ENCODE measurements around the gene DVL2. TPM values are rescaled to one million over a fixed set of nuclear protein-coding genes. Genes with fewer than 3 reads are reported as not detected.
A peak's percentile ranks its signal among the peaks of the same experiment; 100 is the strongest.

The DVL2 gene
- total and polyA plus RNA-seq, 11 donors: 13.0 to 28.6 (median 17.2) TPM

GRCh38 chr17:7220593-7221277, 13.6 kb downstream of the DVL2 start:
- 20 to 30% (median 28%) methylated on average over 10 to 11 of the region's 11 CpGs for WGBS, 4 donors
- H3K36me3 ChIP-seq: peaks cover 0 to 51% (median 49%) of the 10 kb centered on the region in 9 donors
- H3K9me3 ChIP-seq: no peaks in the 10 kb centered on the region
- no peaks in the 10 kb centered on the region for H3K27me3 ChIP-seq
- H3K4me1 ChIP-seq: peaks cover 6 to 89% (median 46%) of the 10 kb centered on the region in 12 donors
- ATAC-seq (peak; percentile 3 to 25 (median 8)), DNase-seq (peak; percentile 60 to 67 (median 64))
- intact Hi-C loops (cut with DNase I): loop anchor here in 1 of 10 donors (2.0 kb wide), 1 partner anchor 16 kb away; no protein-coding TSS in a partner anchor
- no peak for TF ChIP-seq POLR2A (IDR thresholded peaks at IDR 0.05)
- TF ChIP-seq CTCF (IDR thresholded peaks at IDR 0.05): peak in 8 of 12 donors; percentile 12 to 47 (median 36)
- peak overlapping the region; percentile 95 to 100 (median 98) for H3K27ac ChIP-seq
- H3K4me3 ChIP-seq: peak overlapping the region; percentile 69 to 100 (median 96)

- Histone ChIP-seq H3K4me3 (peak within 1 kb of the TSS; percentile 69 to 100 (median 96)), H3K36me3 (peaks cover 0 to 44% (median 41%) of the 10 kb centered on the region in 9 donors), H3K4me1 (peaks cover 6 to 92% (median 52%) of the 10 kb centered on the region in 12 donors), H3K27me3 (no peaks in the 10 kb centered on the region), H3K9me3 (no peaks in the 10 kb centered on the region), H3K27ac (peak within 1 kb of the TSS; percentile 95 to 100 (median 98))
- WGBS, 4 donors: 0% methylated on average over 34 to 63 of the region's 63 CpGs
- TF ChIP-seq CTCF (IDR thresholded peaks at IDR 0.05) (no peak), POLR2A (IDR thresholded peaks at IDR 0.05) (peak in 1 of 2 donors; percentile 93)
- intact Hi-C loops (cut with DNase I): loop anchor here in 2 of 10 donors (2.0 to 5.0 kb wide), 2 partner anchors 17 to 87 kb away; partner anchors contain the start of gene EIF5A (in 1 of the 2)
- ATAC-seq: peak; percentile 73 to 87 (median 83)
- DNase-seq: peak; percentile 94 to 97 (median 94)
Observed at GRCh38 chr17:7219812-7220592, 14.3 kb downstream of the DVL2 start, which contains the start of the genes ACADVL and DLG4. Gene ACADVL (plus strand): TSS chr17:7219938. CDS start chr17:7219985, 47 bp downstream. Gene DLG4 (minus strand): TSS chr17:7219836.

DNA sequence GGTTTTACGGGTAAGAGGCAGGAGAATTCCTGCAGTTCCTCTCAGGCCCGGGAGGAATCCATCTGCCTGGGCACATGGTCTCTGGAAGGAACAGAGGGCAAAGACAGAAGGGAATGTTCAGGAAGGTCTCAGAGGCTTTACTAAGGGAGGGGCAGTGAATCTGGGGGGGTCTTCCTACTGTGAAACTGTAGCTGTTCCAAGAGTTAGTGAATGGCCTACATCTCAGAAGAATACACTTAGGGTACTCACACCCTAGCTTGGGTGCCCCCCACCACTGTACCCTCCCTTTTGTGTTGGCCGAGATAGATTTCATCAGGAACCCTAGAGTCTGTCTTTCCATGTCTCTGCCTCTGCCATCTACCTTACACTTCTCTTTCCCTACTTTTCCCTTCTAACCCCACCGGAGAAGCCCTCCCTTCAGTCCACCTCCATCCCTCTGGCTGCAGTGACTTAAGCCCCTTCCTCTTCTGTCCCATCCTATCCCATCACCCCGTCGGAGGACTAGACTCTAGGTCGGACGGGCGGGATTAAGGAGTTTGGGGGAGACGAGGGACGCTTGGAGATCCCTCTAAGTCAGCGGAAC, 15.0 kb downstream of the DVL2 start:
- intact Hi-C loops (cut with DNase I): loop anchor here in 1 of 10 donors (5.0 kb wide), 1 partner anchor 88 kb away; the partner anchor contains the start of gene EIF5A

More for the DNA sequence above, 15.0 kb downstream of the DVL2 start:
- DNase-seq (no peak), ATAC-seq (no peak)
- H3K9me3 ChIP-seq: no peaks in the 10 kb centered on the region
- WGBS, 4 donors: 19 to 22% (median 20%) methylated on average over 12 of the region's 12 CpGs
- peaks cover 6 to 91% (median 57%) of the 10 kb centered on the region in 12 donors for H3K4me1 ChIP-seq
- H3K36me3 ChIP-seq: peaks cover 0 to 37% (median 34%) of the 10 kb centered on the region in 9 donors
- TF ChIP-seq POLR2A (IDR thresholded peaks at IDR 0.05): no peak
- no peak for TF ChIP-seq CTCF (IDR thresholded peaks at IDR 0.05)
- no peaks in the 10 kb centered on the region for H3K27me3 ChIP-seq
- H3K27ac ChIP-seq: peak overlapping the region; percentile 95 to 100 (median 98)
- H3K4me3 ChIP-seq: peak overlapping the region; percentile 69 to 100 (median 96)

Measured in heart left ventricle (tissue), 16 donors.